PC-9 (cell line): ENCODE data around the gene NOP9. TPM values are rescaled to one million over a fixed set of nuclear protein-coding genes. Genes with fewer than 3 reads are reported as not detected.
A peak's percentile ranks its signal among the peaks of the same experiment; 100 is the strongest.

Experiments
- BruUV-seq: library from RNA; stranded (reverse); fragments of 400-500 nt; replicated peaks from 2 replicates; lab custom pipeline; 2021; lab: Mats Ljungman, UMichigan
- CTCF ChIA-PET: fragments of 300-600 bp; sonication (Branson Sonifier 250); formaldehyde crosslinking; loops from one replicate; lab custom pipeline; 2022; ENCODE audit warnings: antibody characterized with exemption; lab: Charles Lee
- POLR2A ChIA-PET: fragments of 300-600 bp; sonication (Branson Sonifier 250); formaldehyde crosslinking; loops from one replicate; lab custom pipeline; 2022; ENCODE audit warnings: antibody characterized with exemption; ENCODE audit not compliant: unreplicated experiment; lab: Charles Lee
- DNase-seq, 2 experiments: peaks; one replicate each; pipeline versions ENCODE4 v3.0.0 to v3.0.0-alpha.2; 2015 to 2022; ENCODE audit warnings: mixed read lengths in 1 of 2
- H2AFZ ChIP-seq: fragments of 200-600 bp; sonication (generic); 2 replicates; pipeline ENCODE4 v1.8.1; 2017; ENCODE audit warnings: antibody characterized with exemption
- H3F3A ChIP-seq: fragments of 200-600 bp; sonication (generic); 2 replicates; pipeline ENCODE4 v1.8.1; 2017; ENCODE audit warnings: antibody characterized with exemption, mild to moderate bottlenecking, low read depth; ENCODE audit not compliant: insufficient read depth
- H3K27ac ChIP-seq: fragments of 200-600 bp; sonication (generic); 2 replicates; pipeline ENCODE4 v1.6.1; 2016; ENCODE audit warnings: mixed run types
- H3K27me3 ChIP-seq: fragments of 200-600 bp; sonication (generic); 2 replicates; pipeline ENCODE4 v1.6.1; 2016; ENCODE audit warnings: low read depth, mixed run types; ENCODE audit not compliant: insufficient read depth
- H3K36me3 ChIP-seq: fragments of 200-600 bp; sonication (generic); 2 replicates; pipeline ENCODE4 v1.6.1; 2016; ENCODE audit warnings: low read depth, mixed run types
- H3K4me1 ChIP-seq: fragments of 200-600 bp; sonication (generic); replicated peaks from 2 replicates; pipeline ENCODE4 v1.6.1; 2016; ENCODE audit warnings: mixed run types; ENCODE audit not compliant: insufficient read depth
- H3K4me2 ChIP-seq: fragments of 200-600 bp; sonication (generic); 2 replicates; pipeline ENCODE4 v1.6.1; 2017; ENCODE audit warnings: mixed run types
- H3K4me3 ChIP-seq: fragments of 200-600 bp; sonication (generic); 2 replicates; pipeline ENCODE4 v1.6.1; 2016; ENCODE audit warnings: mixed run types
- H3K79me2 ChIP-seq: fragments of 200-600 bp; sonication (generic); 2 replicates; pipeline ENCODE4 v1.6.1; 2017; ENCODE audit warnings: low read depth, mixed run types
- H3K9me2 ChIP-seq: fragments of 200-600 bp; sonication (generic); 2 replicates; pipeline ENCODE4 v1.8.1; 2017; ENCODE audit warnings: mild to moderate bottlenecking; ENCODE audit not compliant: insufficient read depth
- H3K9me3 ChIP-seq: fragments of 200-600 bp; sonication (generic); 2 replicates; pipeline ENCODE4 v1.8.1; 2016; ENCODE audit warnings: low read depth; ENCODE audit not compliant: insufficient read depth
- H4K20me1 ChIP-seq: fragments of 200-600 bp; sonication (generic); 2 replicates; pipeline ENCODE4 v1.8.1; 2017; ENCODE audit not compliant: insufficient read depth
- CTCF ChIP-seq: fragments of 200-600 bp; sonication (generic); conservative IDR thresholded peaks from 2 replicates; pipeline ENCODE4 v1.6.1; 2017; ENCODE audit warnings: mixed run types, antibody characterized with exemption, mild to moderate bottlenecking, moderate library complexity
- EZH2 ChIP-seq: fragments of 200-600 bp; sonication (generic); IDR thresholded peaks from 2 replicates; pipeline ENCODE4 v1.8.0; 2017; ENCODE audit warnings: antibody characterized with exemption, low read depth
- intact Hi-C: fragments of 100-400 bp; cut with micrococcal nuclease; formaldehyde crosslinking; loops from one replicate; pipeline ENCODE4 v1.10.0; 2022; ENCODE audit not compliant: unreplicated experiment
- total RNA-seq: library from RNA; stranded (reverse); gene quantifications from 2 replicates; pipeline ENCODE4 v1.2.3, GENCODE V29; 2021

Gene NOP9
- total RNA-seq, 1 experiment from 2014 or later: 24.4 TPM

DNA sequence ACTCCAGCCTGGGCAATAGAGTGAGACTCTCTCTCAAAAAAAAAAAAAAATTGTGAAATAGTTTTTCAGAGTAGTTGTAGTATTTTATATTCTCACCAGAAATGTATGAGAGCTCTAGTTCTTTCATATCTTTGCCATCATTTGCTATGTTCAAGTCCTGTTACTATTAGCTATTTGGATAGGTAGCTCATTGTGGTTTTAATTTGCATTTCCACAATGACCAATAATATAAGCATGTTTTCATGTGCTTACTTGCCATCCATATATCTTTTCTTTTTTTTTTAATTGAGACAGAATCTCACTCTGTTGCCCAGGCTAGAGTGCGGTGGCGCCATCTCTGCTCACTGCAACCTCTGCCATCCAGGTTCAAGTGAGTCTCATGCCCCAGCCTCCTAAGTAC lies 48.5 kb downstream of the NOP9 start:
- Histone ChIP-seq H4K20me1 (no peaks in the 10 kb centered on the region), H3K9me2 (no peaks in the 10 kb centered on the region), H2AFZ (no peak overlapping the region), H3K4me2 (no peak overlapping the region), H3K36me3 (no peaks in the 10 kb centered on the region), H3K4me3 (no peak overlapping the region), H3K27me3 (no peaks in the 10 kb centered on the region), H3K9me3 (no peaks in the 10 kb centered on the region), H3F3A (no peaks in the 10 kb centered on the region), H3K27ac (no peak overlapping the region), H3K4me1 (no peaks in the 10 kb centered on the region), H3K79me2 (no peaks in the 10 kb centered on the region)
- no peak for DNase-seq
- no peak for TF ChIP-seq EZH2
- no peak for TF ChIP-seq CTCF
- intact Hi-C loops: no loop called here
- ChIA-PET POLR2A (interaction anchor here (0.6 to 0.7 kb wide), 2 partner anchors 8 to 18 kb away, joined by 3 to 9 read pairs; no protein-coding TSS in a partner anchor), CTCF (interaction anchor here (0.6 kb wide), 1 partner anchor 258 kb away, joined by 4 read pairs; no protein-coding TSS in a partner anchor)
- BruUV-seq: no TSS peak

DNA sequence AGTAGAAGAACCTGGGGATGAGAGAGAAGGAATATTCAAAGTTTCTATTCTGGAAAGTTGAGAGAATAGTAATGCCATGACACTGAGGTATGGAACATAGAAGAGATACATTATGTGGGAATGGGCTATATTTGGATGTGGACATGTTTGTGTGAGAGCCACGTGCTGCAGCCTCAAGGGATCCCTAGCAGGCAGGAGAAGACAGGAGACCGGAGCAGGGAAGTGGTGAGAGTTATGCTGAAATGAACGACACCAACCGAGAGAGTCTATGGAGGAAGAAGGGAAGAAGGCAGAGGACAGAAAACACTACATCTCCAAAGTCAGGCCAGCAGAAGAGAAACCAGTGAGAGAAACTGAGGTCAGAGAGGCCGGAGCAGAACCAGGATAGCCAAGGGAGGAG lies 50.1 kb downstream of the NOP9 start:
- no peaks in the 10 kb centered on the region for H3K27me3 ChIP-seq
- no peaks in the 10 kb centered on the region for H3K9me2 ChIP-seq
- H2AFZ ChIP-seq: no peak overlapping the region
- peaks cover 12% of the 10 kb centered on the region; the same call in 1 of the 2 replicates for H3K4me1 ChIP-seq
- POLR2A ChIA-PET: no interaction called here
- TF ChIP-seq CTCF (no peak), EZH2 (no peak)
- H3K4me3 ChIP-seq: no peak overlapping the region
- H4K20me1 ChIP-seq: no peaks in the 10 kb centered on the region
- BruUV-seq: no TSS peak
- H3K4me2 ChIP-seq: no peak overlapping the region
- no peaks in the 10 kb centered on the region for H3K9me3 ChIP-seq
- no peaks in the 10 kb centered on the region for H3K79me2 ChIP-seq
- DNase-seq: no peak
- CTCF ChIA-PET: interaction anchor here (0.7 kb wide), 1 partner anchor 82 kb away, joined by 3 read pairs; no protein-coding TSS in a partner anchor
- no peaks in the 10 kb centered on the region for H3F3A ChIP-seq
- no peak overlapping the region for H3K27ac ChIP-seq
- no peaks in the 10 kb centered on the region for H3K36me3 ChIP-seq
- intact Hi-C loops: no loop called here

GRCh38 chr14:24351517-24351916 lies 51.9 kb downstream of the NOP9 start:
- Histone ChIP-seq H3K9me2 (no peaks in the 10 kb centered on the region), H3K4me2 (no peak overlapping the region), H4K20me1 (no peaks in the 10 kb centered on the region), H3F3A (no peaks in the 10 kb centered on the region), H3K27me3 (no peaks in the 10 kb centered on the region), H3K9me3 (no peaks in the 10 kb centered on the region), H3K4me3 (no peak overlapping the region), H3K36me3 (no peaks in the 10 kb centered on the region), H3K79me2 (no peaks in the 10 kb centered on the region), H3K27ac (no peak overlapping the region), H2AFZ (no peak overlapping the region), H3K4me1 (peaks cover 18% of the 10 kb centered on the region; the same call in 1 of the 2 replicates)
- ChIA-PET POLR2A (no interaction called here), CTCF (no interaction called here)
- TF ChIP-seq CTCF (no peak), EZH2 (no peak)
- no TSS peak for BruUV-seq
- peak in 1 of 2 experiments; percentile 45 for DNase-seq
- intact Hi-C loops: no loop called here
